ENCODE measurements around the gene TEX30. TPM values are rescaled to one million over a fixed set of nuclear protein-coding genes. Genes with fewer than 3 reads are reported as not detected.

TEX30 gene
- total RNA-seq, 3 donors from 2014 or later = 2.1 to 5.7 (median 3.7) TPM

DNA sequence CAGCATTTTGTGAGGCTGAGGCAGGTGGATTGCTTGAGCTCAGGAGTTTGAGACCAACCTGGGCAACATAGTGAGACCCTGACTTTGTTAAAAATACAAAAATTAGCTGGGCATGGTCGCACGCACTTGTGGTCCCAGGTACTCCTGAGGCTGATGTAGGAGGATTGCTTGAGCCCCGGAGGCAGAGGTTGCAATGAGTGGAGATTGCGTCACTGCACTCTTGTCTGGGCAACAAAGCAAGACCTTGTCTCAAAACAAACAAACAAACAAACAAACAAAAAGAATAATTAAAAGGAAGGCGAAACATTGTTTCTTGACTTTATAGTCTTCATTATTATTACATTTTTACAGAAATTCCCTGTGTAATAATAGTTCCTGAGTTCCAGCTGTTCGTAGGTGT, 41.2 kb upstream of the TEX30 start:
- ATAC-seq = no peak
- intact Hi-C loops (cut with DNase I, micrococcal nuclease) = no loop called here
- TF ChIP-seq, protein P1, sequence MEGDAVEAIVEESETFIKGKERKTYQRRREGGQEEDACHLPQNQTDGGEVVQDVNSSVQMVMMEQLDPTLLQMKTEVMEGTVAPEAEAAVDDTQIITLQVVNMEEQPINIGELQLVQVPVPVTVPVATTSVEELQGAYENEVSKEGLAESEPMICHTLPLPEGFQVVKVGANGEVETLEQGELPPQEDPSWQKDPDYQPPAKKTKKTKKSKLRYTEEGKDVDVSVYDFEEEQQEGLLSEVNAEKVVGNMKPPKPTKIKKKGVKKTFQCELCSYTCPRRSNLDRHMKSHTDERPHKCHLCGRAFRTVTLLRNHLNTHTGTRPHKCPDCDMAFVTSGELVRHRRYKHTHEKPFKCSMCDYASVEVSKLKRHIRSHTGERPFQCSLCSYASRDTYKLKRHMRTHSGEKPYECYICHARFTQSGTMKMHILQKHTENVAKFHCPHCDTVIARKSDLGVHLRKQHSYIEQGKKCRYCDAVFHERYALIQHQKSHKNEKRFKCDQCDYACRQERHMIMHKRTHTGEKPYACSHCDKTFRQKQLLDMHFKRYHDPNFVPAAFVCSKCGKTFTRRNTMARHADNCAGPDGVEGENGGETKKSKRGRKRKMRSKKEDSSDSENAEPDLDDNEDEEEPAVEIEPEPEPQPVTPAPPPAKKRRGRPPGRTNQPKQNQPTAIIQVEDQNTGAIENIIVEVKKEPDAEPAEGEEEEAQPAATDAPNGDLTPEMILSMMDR (IDR thresholded peaks at IDR 0.05) = no peak
- H3K36me3 ChIP-seq (ENCODE audit: low read depth) = no peaks in the 10 kb centered on the region
- H3K4me3 ChIP-seq = no peak overlapping the region
- H3K9me3 ChIP-seq = no peaks in the 10 kb centered on the region
- H3K4me1 ChIP-seq (ENCODE audit: low read depth) = no peaks in the 10 kb centered on the region
- no peak for DNase-seq

- no peaks in the 10 kb centered on the region for H3K4me1 ChIP-seq (ENCODE audit: low read depth)
- ATAC-seq (no peak), DNase-seq (no peak)
- H3K4me3 ChIP-seq = no peak overlapping the region
- intact Hi-C loops (cut with DNase I, micrococcal nuclease) = no loop called here
- TF ChIP-seq, protein P1 (IDR thresholded peaks at IDR 0.05) = no peak
- H3K9me3 ChIP-seq = no peaks in the 10 kb centered on the region
- H3K36me3 ChIP-seq (ENCODE audit: low read depth) = no peaks in the 10 kb centered on the region
Observed at GRCh38 chr13:102814025-102814607, 40.5 kb upstream of the TEX30 start.

DNA sequence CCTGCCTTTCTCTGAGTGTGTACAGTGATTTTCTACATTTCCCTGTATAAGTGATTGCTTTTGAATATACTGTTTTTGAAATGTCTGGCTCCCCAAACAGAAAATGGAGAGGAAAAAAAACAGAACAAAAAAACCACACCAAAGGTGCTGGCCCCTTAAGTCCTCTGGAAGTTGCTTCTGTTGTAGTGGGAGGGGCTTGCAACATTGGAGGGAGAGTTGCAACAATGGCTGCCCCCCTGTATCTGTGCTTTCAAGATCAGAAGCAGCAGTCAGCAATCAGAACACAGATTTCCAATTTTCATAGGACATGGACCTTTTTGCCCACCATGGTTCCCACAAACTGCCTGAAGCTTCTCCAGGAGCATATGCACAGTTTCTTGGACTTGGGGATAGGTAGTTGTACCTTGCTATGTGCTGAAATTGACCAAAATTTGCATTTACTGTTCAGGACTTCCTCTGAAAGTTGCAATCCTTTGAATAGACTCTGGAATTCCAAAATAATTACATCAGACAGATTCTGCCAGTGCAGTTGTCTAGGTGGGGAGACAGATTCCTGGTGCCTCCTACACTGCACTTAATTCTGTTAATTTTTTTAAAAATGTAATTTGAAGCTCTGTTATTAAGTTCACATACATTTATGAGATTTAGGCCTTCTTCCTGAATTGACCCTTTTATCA, 39.2 kb upstream of the TEX30 start:
- ATAC-seq = no peak
- TF ChIP-seq, protein P1 (IDR thresholded peaks at IDR 0.05) = no peak
- DNase-seq = no peak
- H3K4me3 ChIP-seq = no peak overlapping the region
- intact Hi-C loops (cut with DNase I, micrococcal nuclease) = no loop called here
- no peaks in the 10 kb centered on the region for H3K9me3 ChIP-seq
- no peaks in the 10 kb centered on the region for H3K36me3 ChIP-seq (ENCODE audit: low read depth)
- no peaks in the 10 kb centered on the region for H3K4me1 ChIP-seq (ENCODE audit: low read depth)

GRCh38 chr13:102807699-102808098, 34.1 kb upstream of the TEX30 start:
- intact Hi-C loops (cut with DNase I, micrococcal nuclease) = no loop called here
- TF ChIP-seq, protein P1 (IDR thresholded peaks at IDR 0.05) = no peak
- Histone ChIP-seq H3K4me3 (no peak overlapping the region), H3K4me1 (ENCODE audit: low read depth) (no peaks in the 10 kb centered on the region), H3K9me3 (no peaks in the 10 kb centered on the region), H3K36me3 (ENCODE audit: low read depth) (no peaks in the 10 kb centered on the region)
- ATAC-seq (no peak), DNase-seq (no peak)

DNA sequence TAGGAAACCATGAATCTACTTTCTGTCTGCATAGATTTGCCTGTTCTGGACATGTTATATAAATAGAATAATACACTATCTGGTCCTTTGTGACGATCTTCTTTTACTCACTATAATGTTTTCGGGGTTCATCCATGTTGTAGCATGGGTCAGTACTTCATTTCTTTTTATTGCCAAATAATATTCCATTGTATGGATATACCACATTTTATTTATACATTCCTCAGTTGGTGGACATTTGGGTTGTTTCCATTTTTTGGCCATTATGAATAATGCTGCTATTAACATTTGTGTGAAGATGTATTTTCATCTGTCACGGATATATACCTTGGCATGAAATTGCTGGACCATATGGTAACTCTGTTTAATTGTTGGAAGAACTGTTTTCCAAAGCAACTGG, 32.1 kb upstream of the TEX30 start:
- no peaks in the 10 kb centered on the region for H3K4me1 ChIP-seq (ENCODE audit: low read depth)
- no peak for DNase-seq
- no peaks in the 10 kb centered on the region for H3K36me3 ChIP-seq (ENCODE audit: low read depth)
- no peak for ATAC-seq
- no peaks in the 10 kb centered on the region for H3K9me3 ChIP-seq
- H3K4me3 ChIP-seq = no peak overlapping the region
- TF ChIP-seq, protein P1 (IDR thresholded peaks at IDR 0.05) = no peak
- intact Hi-C loops (cut with DNase I, micrococcal nuclease) = no loop called here
